GM12891 (cell line): Measurements from ENCODE around the gene RAB11FIP2.

Experiments
- POLR2AphosphoS5 ChIP-seq: IDR thresholded peaks from 2 replicates; pipeline ENCODE4 v1.6.1; 2011; ENCODE audit warnings: low read depth, low read length, control low read depth
- TAF1 ChIP-seq: IDR thresholded peaks from 2 replicates; pipeline ENCODE4 v1.6.1; 2011; ENCODE audit warnings: low read depth, low read length, control low read depth

GRCh38 chr10:118042336-118042735 lies 4.4 kb downstream of the RAB11FIP2 start:
- TF ChIP-seq TAF1 (no peak), POLR2AphosphoS5 (no peak)
